BE2C (cell line): Measurements from ENCODE around the gene PGLYRP1.

Experiments
- DNase-seq: peaks from one replicate; pipeline ENCODE4 v3.0.0-alpha.2; 2020
- H3K27me3 ChIP-seq: fragments of 250-450 bp; sonication (Bioruptor Pico); 2 replicates; pipeline ENCODE4 v1.5.1; 2020; ENCODE audit warnings: mild to moderate bottlenecking
- H3K36me3 ChIP-seq: fragments of 250-450 bp; sonication (Bioruptor Pico); 2 replicates; pipeline ENCODE4 v1.5.1; 2020; ENCODE audit warnings: mild to moderate bottlenecking
- H3K4me1 ChIP-seq: fragments of 250-450 bp; sonication (Bioruptor Pico); 2 replicates; pipeline ENCODE4 v1.5.1; 2020
- H3K4me3 ChIP-seq: 2 replicates; pipeline ENCODE4 v1.5.1; 2011; ENCODE audit warnings: low read depth, low read length
- H3K9me3 ChIP-seq: fragments of 250-450 bp; sonication (Bioruptor Pico); 2 replicates; pipeline ENCODE4 v1.5.1; 2020
- CTCF ChIP-seq: IDR thresholded peaks from 2 replicates; pipeline ENCODE4 v1.5.1; 2012; ENCODE audit warnings: mild to moderate bottlenecking, low read depth, low read length

Gene PGLYRP1

GRCh38 chr19:46015687-46016425 is 7.0 kb downstream of the PGLYRP1 start:
- Histone ChIP-seq H3K4me1 (peaks cover 9% of the 10 kb centered on the region), H3K9me3 (no peaks in the 10 kb centered on the region), H3K36me3 (no peaks in the 10 kb centered on the region), H3K27me3 (peaks cover 22% of the 10 kb centered on the region), H3K4me3 (peak overlapping the region; percentile 56)
- TF ChIP-seq CTCF: no peak
- DNase-seq: no peak

- H3K36me3 ChIP-seq: no peaks in the 10 kb centered on the region
- peak; percentile 71 for DNase-seq
- peaks cover 9% of the 10 kb centered on the region for H3K4me1 ChIP-seq
- no peak for TF ChIP-seq CTCF
- peak overlapping the region; percentile 32; the same call in 1 of the 2 replicates for H3K4me3 ChIP-seq
- no peaks in the 10 kb centered on the region for H3K9me3 ChIP-seq
- peaks cover 22% of the 10 kb centered on the region for H3K27me3 ChIP-seq
Measured at GRCh38 chr19:46014941-46015686, 7.7 kb downstream of the PGLYRP1 start.

- no peak for DNase-seq
Measured at GRCh38 chr19:46014534-46014933, 8.3 kb downstream of the PGLYRP1 start.

GRCh38 chr19:46009530-46010510 is 13.0 kb downstream of the PGLYRP1 start:
- peak; percentile 88 for TF ChIP-seq CTCF
- Histone ChIP-seq H3K36me3 (no peaks in the 10 kb centered on the region), H3K9me3 (no peaks in the 10 kb centered on the region), H3K4me1 (peaks cover 6% of the 10 kb centered on the region), H3K27me3 (peaks cover 7% of the 10 kb centered on the region), H3K4me3 (no peak overlapping the region)
- DNase-seq: peak; percentile 65

More at GRCh38 chr19:46014534-46014933, 8.3 kb downstream of the PGLYRP1 start:
- peak overlapping the region; percentile 32; the same call in 1 of the 2 replicates for H3K4me3 ChIP-seq
- no peak for TF ChIP-seq CTCF
- H3K4me1 ChIP-seq: peaks cover 9% of the 10 kb centered on the region
- H3K36me3 ChIP-seq: no peaks in the 10 kb centered on the region
- peaks cover 22% of the 10 kb centered on the region for H3K27me3 ChIP-seq
- no peaks in the 10 kb centered on the region for H3K9me3 ChIP-seq

GRCh38 chr19:46006411-46006810 is 16.4 kb downstream of the PGLYRP1 start:
- TF ChIP-seq CTCF: no peak
- H3K4me1 ChIP-seq: no peaks in the 10 kb centered on the region; the same call in 1 of the 2 replicates
- no peak overlapping the region for H3K4me3 ChIP-seq
- no peaks in the 10 kb centered on the region for H3K27me3 ChIP-seq
- no peaks in the 10 kb centered on the region for H3K9me3 ChIP-seq
- DNase-seq: no peak
- no peaks in the 10 kb centered on the region; the same call in 1 of the 2 replicates for H3K36me3 ChIP-seq
